Measurements from ENCODE around the gene DBH.

The DBH gene

DNA sequence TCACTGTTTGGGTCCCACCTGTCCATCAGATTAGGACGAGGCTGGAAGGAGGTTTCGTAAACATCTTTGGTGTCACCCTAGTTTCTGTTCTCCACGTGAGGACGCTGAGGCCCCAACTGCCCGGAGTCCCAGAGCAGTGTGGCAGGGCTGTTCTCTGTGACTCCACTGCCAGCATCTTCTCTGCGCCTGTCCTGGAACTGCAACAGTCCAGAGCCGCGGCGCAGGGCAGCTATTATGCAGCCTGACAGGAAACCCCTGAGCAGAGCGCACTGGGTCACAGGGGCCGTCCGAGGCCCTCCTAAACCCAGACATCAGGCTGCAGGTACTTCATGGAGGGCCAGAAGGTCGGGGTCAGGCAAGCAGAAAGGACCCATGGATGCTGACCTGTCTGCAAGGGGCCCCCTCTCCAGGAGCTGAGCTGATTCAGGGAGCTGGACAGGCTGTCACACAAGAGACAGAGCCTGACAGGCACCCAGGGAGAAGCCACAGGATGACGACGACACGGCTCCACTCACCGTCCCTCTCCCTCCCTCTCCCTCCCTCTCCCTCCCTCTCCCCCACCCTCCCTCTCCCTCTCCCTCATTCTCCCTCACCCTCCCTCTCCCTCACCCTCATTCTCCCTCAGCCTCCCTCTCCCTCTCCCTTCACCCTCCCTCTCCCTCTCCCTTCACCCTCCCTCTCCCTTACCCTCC, 31.7 kb downstream of the DBH start:
- H3K4me3 ChIP-seq (replicated peaks; ENCODE audit: insufficient read depth, low read length): no peak overlapping the region
- H3K27ac ChIP-seq (replicated peaks): no peak overlapping the region
- DNase-seq (ENCODE audit: low read depth in 1 of 2, low spot score in 1 of 2): no peak
- no peaks in the 10 kb centered on the region for H3K27me3 ChIP-seq (ENCODE audit: insufficient read depth, poor library complexity, severe bottlenecking)
- no peak for TF ChIP-seq SPI1 (IDR thresholded peaks at IDR 0.05; ENCODE audit: borderline replicate concordance, low read depth)
- TF ChIP-seq, protein P1, sequence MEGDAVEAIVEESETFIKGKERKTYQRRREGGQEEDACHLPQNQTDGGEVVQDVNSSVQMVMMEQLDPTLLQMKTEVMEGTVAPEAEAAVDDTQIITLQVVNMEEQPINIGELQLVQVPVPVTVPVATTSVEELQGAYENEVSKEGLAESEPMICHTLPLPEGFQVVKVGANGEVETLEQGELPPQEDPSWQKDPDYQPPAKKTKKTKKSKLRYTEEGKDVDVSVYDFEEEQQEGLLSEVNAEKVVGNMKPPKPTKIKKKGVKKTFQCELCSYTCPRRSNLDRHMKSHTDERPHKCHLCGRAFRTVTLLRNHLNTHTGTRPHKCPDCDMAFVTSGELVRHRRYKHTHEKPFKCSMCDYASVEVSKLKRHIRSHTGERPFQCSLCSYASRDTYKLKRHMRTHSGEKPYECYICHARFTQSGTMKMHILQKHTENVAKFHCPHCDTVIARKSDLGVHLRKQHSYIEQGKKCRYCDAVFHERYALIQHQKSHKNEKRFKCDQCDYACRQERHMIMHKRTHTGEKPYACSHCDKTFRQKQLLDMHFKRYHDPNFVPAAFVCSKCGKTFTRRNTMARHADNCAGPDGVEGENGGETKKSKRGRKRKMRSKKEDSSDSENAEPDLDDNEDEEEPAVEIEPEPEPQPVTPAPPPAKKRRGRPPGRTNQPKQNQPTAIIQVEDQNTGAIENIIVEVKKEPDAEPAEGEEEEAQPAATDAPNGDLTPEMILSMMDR (IDR thresholded peaks at IDR 0.05; ENCODE audit: insufficient read depth, low read length): no peak
- TF ChIP-seq POLR2AphosphoS5 (IDR thresholded peaks at IDR 0.05; ENCODE audit: low read depth): no peak
- no peak for TF ChIP-seq GABPA (IDR thresholded peaks at IDR 0.05; ENCODE audit: low read depth)
- TF ChIP-seq, protein P2, sequence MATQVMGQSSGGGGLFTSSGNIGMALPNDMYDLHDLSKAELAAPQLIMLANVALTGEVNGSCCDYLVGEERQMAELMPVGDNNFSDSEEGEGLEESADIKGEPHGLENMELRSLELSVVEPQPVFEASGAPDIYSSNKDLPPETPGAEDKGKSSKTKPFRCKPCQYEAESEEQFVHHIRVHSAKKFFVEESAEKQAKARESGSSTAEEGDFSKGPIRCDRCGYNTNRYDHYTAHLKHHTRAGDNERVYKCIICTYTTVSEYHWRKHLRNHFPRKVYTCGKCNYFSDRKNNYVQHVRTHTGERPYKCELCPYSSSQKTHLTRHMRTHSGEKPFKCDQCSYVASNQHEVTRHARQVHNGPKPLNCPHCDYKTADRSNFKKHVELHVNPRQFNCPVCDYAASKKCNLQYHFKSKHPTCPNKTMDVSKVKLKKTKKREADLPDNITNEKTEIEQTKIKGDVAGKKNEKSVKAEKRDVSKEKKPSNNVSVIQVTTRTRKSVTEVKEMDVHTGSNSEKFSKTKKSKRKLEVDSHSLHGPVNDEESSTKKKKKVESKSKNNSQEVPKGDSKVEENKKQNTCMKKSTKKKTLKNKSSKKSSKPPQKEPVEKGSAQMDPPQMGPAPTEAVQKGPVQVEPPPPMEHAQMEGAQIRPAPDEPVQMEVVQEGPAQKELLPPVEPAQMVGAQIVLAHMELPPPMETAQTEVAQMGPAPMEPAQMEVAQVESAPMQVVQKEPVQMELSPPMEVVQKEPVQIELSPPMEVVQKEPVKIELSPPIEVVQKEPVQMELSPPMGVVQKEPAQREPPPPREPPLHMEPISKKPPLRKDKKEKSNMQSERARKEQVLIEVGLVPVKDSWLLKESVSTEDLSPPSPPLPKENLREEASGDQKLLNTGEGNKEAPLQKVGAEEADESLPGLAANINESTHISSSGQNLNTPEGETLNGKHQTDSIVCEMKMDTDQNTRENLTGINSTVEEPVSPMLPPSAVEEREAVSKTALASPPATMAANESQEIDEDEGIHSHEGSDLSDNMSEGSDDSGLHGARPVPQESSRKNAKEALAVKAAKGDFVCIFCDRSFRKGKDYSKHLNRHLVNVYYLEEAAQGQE (IDR thresholded peaks at IDR 0.05; ENCODE audit: insufficient replicate concordance, low read depth): no peak

DNA sequence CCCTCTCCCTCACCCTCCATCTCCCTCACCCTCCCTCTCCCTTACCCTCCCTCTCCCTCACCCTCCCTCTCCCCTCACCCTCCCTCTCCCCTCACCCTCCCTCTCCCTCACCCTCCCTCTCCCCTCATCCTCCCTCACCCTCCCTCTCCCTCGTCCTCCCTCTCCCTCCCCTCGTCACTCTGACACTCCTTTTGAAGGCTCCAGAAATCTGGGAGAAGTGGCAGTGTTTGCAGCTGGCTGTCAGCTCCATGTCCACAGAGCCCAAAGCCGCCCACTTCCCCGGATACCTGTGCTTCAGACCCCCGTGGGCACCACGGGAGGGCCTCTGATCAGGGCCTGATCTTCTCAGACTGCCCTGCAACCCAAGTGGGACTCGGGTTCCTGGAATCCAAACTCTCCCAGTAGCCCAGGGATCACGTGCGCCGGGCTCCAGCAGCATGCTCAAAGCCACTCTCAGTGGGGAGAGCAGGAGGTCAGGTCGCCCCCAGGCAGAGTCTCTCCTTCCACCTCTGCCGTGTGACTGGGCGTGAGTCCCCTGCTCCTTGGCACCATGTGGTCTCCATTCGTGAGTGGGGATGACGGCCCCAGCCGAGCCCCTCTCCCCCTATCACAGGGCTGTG, 33.1 kb downstream of the DBH start:
- Histone ChIP-seq H3K27me3 (ENCODE audit: insufficient read depth, poor library complexity, severe bottlenecking) (no peaks in the 10 kb centered on the region), H3K4me3 (replicated peaks; ENCODE audit: insufficient read depth, low read length) (no peak overlapping the region), H3K27ac (replicated peaks) (no peak overlapping the region)
- no peak for DNase-seq (ENCODE audit: low read depth in 1 of 2, low spot score in 1 of 2)
- TF ChIP-seq, protein P1 (IDR thresholded peaks at IDR 0.05; ENCODE audit: insufficient read depth, low read length): no peak
- TF ChIP-seq SPI1 (IDR thresholded peaks at IDR 0.05; ENCODE audit: borderline replicate concordance, low read depth): no peak
- no peak for TF ChIP-seq GABPA (IDR thresholded peaks at IDR 0.05; ENCODE audit: low read depth)
- TF ChIP-seq, protein P2 (IDR thresholded peaks at IDR 0.05; ENCODE audit: insufficient replicate concordance, low read depth): no peak

DNA sequence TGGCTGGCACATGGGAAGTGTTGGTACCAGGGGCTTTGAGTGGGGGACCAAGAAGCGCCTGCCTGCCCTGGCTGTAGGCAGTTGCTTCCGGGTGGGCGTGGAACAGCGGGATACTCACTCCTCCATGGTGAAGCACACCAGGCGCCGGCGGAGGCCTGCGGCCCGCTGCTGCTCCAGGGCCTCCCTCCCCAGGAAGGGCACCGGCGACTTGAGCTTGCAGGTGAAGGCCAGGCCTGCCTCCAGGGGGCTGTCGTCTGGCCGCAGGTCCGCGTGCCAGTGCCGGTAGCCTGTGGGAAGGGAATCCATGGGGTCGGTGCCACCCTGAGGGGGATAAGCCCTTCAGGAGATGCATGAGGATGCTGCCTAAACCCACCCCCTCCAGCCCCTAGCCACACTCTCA, 34.3 kb downstream of the DBH start:
- no peak overlapping the region for H3K4me3 ChIP-seq (replicated peaks; ENCODE audit: insufficient read depth, low read length)
- no peak overlapping the region for H3K27ac ChIP-seq (replicated peaks)
- H3K27me3 ChIP-seq (ENCODE audit: insufficient read depth, poor library complexity, severe bottlenecking): no peaks in the 10 kb centered on the region
- TF ChIP-seq GABPA (IDR thresholded peaks at IDR 0.05; ENCODE audit: low read depth) (no peak), SPI1 (IDR thresholded peaks at IDR 0.05; ENCODE audit: borderline replicate concordance, low read depth) (no peak), POLR2AphosphoS5 (IDR thresholded peaks at IDR 0.05; ENCODE audit: low read depth) (no peak)
- TF ChIP-seq, protein P1 (IDR thresholded peaks at IDR 0.05; ENCODE audit: insufficient read depth, low read length): no peak
- TF ChIP-seq, protein P2 (IDR thresholded peaks at IDR 0.05; ENCODE audit: insufficient replicate concordance, low read depth): no peak
- no peak for DNase-seq (ENCODE audit: low read depth in 1 of 2, low spot score in 1 of 2)
